ENCODE data around the gene FGFR2.

The FGFR2 gene

GRCh38 chr10:121490871-121491519, 107.2 kb downstream of the FGFR2 start:
- no peak for DNase-seq (ENCODE audit: low spot score)

- no peak for DNase-seq (ENCODE audit: low spot score)
Observed at GRCh38 chr10:121485436-121486139, 112.7 kb downstream of the FGFR2 start.

GRCh38 chr10:121484816-121485215, 113.4 kb downstream of the FGFR2 start:
- no peak for DNase-seq (ENCODE audit: low spot score)

- DNase-seq (ENCODE audit: low spot score) = no peak
Observed at GRCh38 chr10:121484401-121484800, 113.8 kb downstream of the FGFR2 start.

GRCh38 chr10:121481180-121481579, 117.1 kb downstream of the FGFR2 start:
- DNase-seq (ENCODE audit: low spot score) = no peak

GRCh38 chr10:121478556-121478955, 119.7 kb downstream of the FGFR2 start:
- DNase-seq (ENCODE audit: low spot score) = no peak

GRCh38 chr10:121469797-121470606, 128.2 kb downstream of the FGFR2 start:
- DNase-seq (ENCODE audit: low spot score) = no peak

GRCh38 chr10:121468726-121469125, 129.5 kb downstream of the FGFR2 start:
- no peak for DNase-seq (ENCODE audit: low spot score)

- DNase-seq (ENCODE audit: low spot score) = no peak
Observed at GRCh38 chr10:121466424-121466823, 131.8 kb downstream of the FGFR2 start.

- DNase-seq (ENCODE audit: low spot score) = no peak
Observed at GRCh38 chr10:121465215-121465614, 133.0 kb downstream of the FGFR2 start.

- no peak for DNase-seq (ENCODE audit: low spot score)
Observed at GRCh38 chr10:121464517-121464916, 133.7 kb downstream of the FGFR2 start.

GRCh38 chr10:121462955-121463354, 135.3 kb downstream of the FGFR2 start:
- DNase-seq (ENCODE audit: low spot score) = no peak

GRCh38 chr10:121462281-121462680, 136.0 kb downstream of the FGFR2 start:
- DNase-seq (ENCODE audit: low spot score) = no peak

- no peak for DNase-seq (ENCODE audit: low spot score)
Observed at GRCh38 chr10:121461307-121461706, 136.9 kb downstream of the FGFR2 start.

- DNase-seq (ENCODE audit: low spot score) = no peak
Observed at GRCh38 chr10:121460733-121461132, 137.5 kb downstream of the FGFR2 start.

GRCh38 chr10:121459622-121460453, 138.4 kb downstream of the FGFR2 start:
- DNase-seq (ENCODE audit: low spot score) = no peak

GRCh38 chr10:121459279-121459621, 139.0 kb downstream of the FGFR2 start:
- DNase-seq (ENCODE audit: low spot score) = no peak

GRCh38 chr10:121457729-121458128, 140.5 kb downstream of the FGFR2 start:
- DNase-seq (ENCODE audit: low spot score) = no peak

- no peak for DNase-seq (ENCODE audit: low spot score)
Observed at GRCh38 chr10:121455377-121455776, 142.9 kb downstream of the FGFR2 start.

GRCh38 chr10:121454781-121455180, 143.5 kb downstream of the FGFR2 start:
- DNase-seq (ENCODE audit: low spot score) = no peak

GRCh38 chr10:121453160-121453559, 145.1 kb downstream of the FGFR2 start:
- no peak for DNase-seq (ENCODE audit: low spot score)

- no peak for DNase-seq (ENCODE audit: low spot score)
Observed at GRCh38 chr10:121452581-121452980, 145.7 kb downstream of the FGFR2 start.

Measured in HuH-7.5 (cell line).